HL-60/S4 (cell line): Measurements from ENCODE around the gene GAPT.

Experiments
- in situ Hi-C: fragments of 300-500 bp; cut with MboI; formaldehyde crosslinking; loops from 2 replicates; pipeline ENCODE4 v1.14.3; 2022; ENCODE audit warnings: low sequenced_read_pairs

GAPT gene

GRCh38 chr5:58460002-58460731 is 31.1 kb upstream of the GAPT start, which contains the start of gene PLK2:
Gene PLK2 (minus strand): TSS chr5:58460086. CDS start chr5:58459959, 127 bp downstream.
- in situ Hi-C loops = loop anchor here (25.0 kb wide), 1 partner anchor 1173 kb away; no protein-coding TSS in a partner anchor

GRCh38 chr5:58460732-58461286 is 30.4 kb upstream of the GAPT start:
- in situ Hi-C loops = loop anchor here (25.0 kb wide), 1 partner anchor 1174 kb away; no protein-coding TSS in a partner anchor

GRCh38 chr5:58462154-58462553 is 29.1 kb upstream of the GAPT start:
- in situ Hi-C loops = loop anchor here (25.0 kb wide), 1 partner anchor 1175 kb away; no protein-coding TSS in a partner anchor

- in situ Hi-C loops = loop anchor here (25.0 kb wide), 1 partner anchor 1175 kb away; no protein-coding TSS in a partner anchor
These were observed 28.5 kb upstream of the GAPT start for GRCh38 chr5:58462623-58463230.

GRCh38 chr5:58466939-58467338 is 24.3 kb upstream of the GAPT start:
- in situ Hi-C loops = loop anchor here (25.0 kb wide), 1 partner anchor 1180 kb away; no protein-coding TSS in a partner anchor

GRCh38 chr5:58469896-58470295 is 21.3 kb upstream of the GAPT start:
- in situ Hi-C loops = loop anchor here (25.0 kb wide), 1 partner anchor 1183 kb away; no protein-coding TSS in a partner anchor

- in situ Hi-C loops = no loop called here
These were observed 15.8 kb upstream of the GAPT start for GRCh38 chr5:58475404-58475803.

GRCh38 chr5:58477760-58478376 is 13.4 kb upstream of the GAPT start:
- in situ Hi-C loops = no loop called here

- in situ Hi-C loops = loop anchor here (10.0 kb wide), 1 partner anchor 344 kb away; no protein-coding TSS in a partner anchor
These were observed 10.1 kb upstream of the GAPT start for GRCh38 chr5:58481066-58481676.

- in situ Hi-C loops = loop anchor here (10.0 kb wide), 1 partner anchor 343 kb away; no protein-coding TSS in a partner anchor
These were observed 9.4 kb upstream of the GAPT start for GRCh38 chr5:58481828-58482227.

GRCh38 chr5:58482536-58482935 is 8.7 kb upstream of the GAPT start:
- in situ Hi-C loops = loop anchor here (10.0 kb wide), 1 partner anchor 342 kb away; no protein-coding TSS in a partner anchor

GRCh38 chr5:58484505-58484904 is 6.7 kb upstream of the GAPT start:
- in situ Hi-C loops = loop anchor here (10.0 kb wide), 1 partner anchor 340 kb away; no protein-coding TSS in a partner anchor

- in situ Hi-C loops = loop anchor here (10.0 kb wide), 1 partner anchor 339 kb away; no protein-coding TSS in a partner anchor
These were observed 4.9 kb upstream of the GAPT start for GRCh38 chr5:58486290-58486689.

- in situ Hi-C loops = loop anchor here (10.0 kb wide), 1 partner anchor 74 kb away; no protein-coding TSS in a partner anchor
These were observed 709 bp upstream of the GAPT start for GRCh38 chr5:58490402-58491050.

GRCh38 chr5:58493141-58493540 is 1.9 kb downstream of the GAPT start:
- in situ Hi-C loops = loop anchor here (10.0 kb wide), 1 partner anchor 72 kb away; no protein-coding TSS in a partner anchor

- in situ Hi-C loops = loop anchor here (10.0 kb wide), 1 partner anchor 68 kb away; no protein-coding TSS in a partner anchor
These were observed 5.3 kb downstream of the GAPT start for GRCh38 chr5:58496488-58496887.

- in situ Hi-C loops = loop anchor here (10.0 kb wide), 1 partner anchor 67 kb away; no protein-coding TSS in a partner anchor
These were observed 6.2 kb downstream of the GAPT start for GRCh38 chr5:58497386-58497785.

GRCh38 chr5:58497921-58498320 is 6.7 kb downstream of the GAPT start:
- in situ Hi-C loops = loop anchor here (10.0 kb wide), 1 partner anchor 67 kb away; no protein-coding TSS in a partner anchor

- in situ Hi-C loops = loop anchor here (10.0 kb wide), 1 partner anchor 66 kb away; no protein-coding TSS in a partner anchor
These were observed 7.2 kb downstream of the GAPT start for GRCh38 chr5:58498340-58498942.
